Activated CD8-positive, alpha-beta memory T cell treated with anti-CD3 and anti-CD28 coated beads for 36 hours (primary cell): ENCODE measurements around the gene INSIG2. TPM values are rescaled to one million over a fixed set of nuclear protein-coding genes. Genes with fewer than 3 reads are reported as not detected.

ENCODE experiments used
- CTCF ChIA-PET: fragments of 350-600 bp; sonication (Branson Sonifier 250); formaldehyde crosslinking; loops from one replicate; lab custom pipeline; 2021; ENCODE audit warnings: antibody characterized with exemption; lab: Charles Lee
- POLR2A ChIA-PET: fragments of 350-600 bp; sonication (Branson Sonifier 250); formaldehyde crosslinking; loops from one replicate; lab custom pipeline; 2021; ENCODE audit warnings: antibody characterized with exemption; lab: Charles Lee
- total RNA-seq, 2 experiments: library from RNA; stranded (reverse); gene quantifications; one replicate each; pipeline ENCODE4 v1.2.3, GENCODE V29; 2021

Gene INSIG2
- total RNA-seq = 10 to 100 TPM; 30.1 to 30.8 TPM

GRCh38 chr2:118088051-118089024 is at the start of gene INSIG2:
TSS of gene INSIG2 (plus strand) at chr2:118088471. CDS start at chr2:118096557, 8,086 bp downstream.
- POLR2A ChIA-PET = interaction anchor here (0.6 to 2.0 kb wide), 3 partner anchors 42 to 1734 kb away, joined by 3 to 6 read pairs (median 4); partner anchors contain the start of gene CCDC93

GRCh38 chr2:118040891-118041290 is 47.4 kb upstream of the INSIG2 start:
- POLR2A ChIA-PET = no interaction called here

More at GRCh38 chr2:118088051-118089024, at the start of gene INSIG2:
- CTCF ChIA-PET = interaction anchor here (1.3 to 1.9 kb wide), 3 partner anchors 10 to 774 kb away, joined by 3 to 4 read pairs (median 3); no protein-coding TSS in a partner anchor

DNA sequence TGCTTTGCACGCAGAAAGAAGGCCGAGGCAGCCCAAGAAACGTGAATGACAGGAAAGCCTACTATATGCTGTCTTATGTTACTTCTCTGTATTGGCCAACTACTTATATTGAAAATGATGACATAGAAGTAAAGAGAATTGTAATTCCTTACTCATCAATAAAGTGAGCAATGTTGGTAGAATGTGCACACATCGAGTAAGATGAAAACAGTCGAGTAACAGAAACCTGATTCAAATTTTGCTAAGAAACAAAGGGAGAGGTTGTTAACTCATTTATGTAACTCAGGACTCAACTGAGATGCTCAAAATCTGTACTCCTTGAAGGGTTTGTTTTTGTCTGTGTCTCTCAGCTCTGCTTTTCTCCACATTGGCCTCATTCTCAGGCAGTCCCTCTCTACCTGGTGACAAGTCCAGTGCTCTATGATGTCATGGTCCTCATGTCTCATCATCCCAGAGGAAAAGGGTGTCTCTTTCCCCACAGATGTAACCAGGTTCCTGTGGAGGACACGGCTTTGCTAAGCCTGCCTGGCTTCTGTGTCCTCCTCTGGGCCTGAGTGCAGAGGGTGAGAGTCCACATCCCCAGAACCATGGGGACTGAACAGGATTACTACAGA is 44.1 kb upstream of the INSIG2 start:
- CTCF ChIA-PET = no interaction called here
- POLR2A ChIA-PET = no interaction called here

More at GRCh38 chr2:118040891-118041290, 47.4 kb upstream of the INSIG2 start:
- CTCF ChIA-PET = interaction anchor here (1.3 kb wide), 1 partner anchor 8 kb away, joined by 5 read pairs; no protein-coding TSS in a partner anchor

- ChIA-PET CTCF (no interaction called here), POLR2A (no interaction called here)
Observed at GRCh38 chr2:118044854-118045253, 43.4 kb upstream of the INSIG2 start.

GRCh38 chr2:118045286-118045685 is 43.0 kb upstream of the INSIG2 start:
- POLR2A ChIA-PET = no interaction called here

GRCh38 chr2:118046634-118047210 is 41.5 kb upstream of the INSIG2 start:
- ChIA-PET POLR2A (interaction anchor here (0.6 kb wide), 1 partner anchor 41 kb away, joined by 4 read pairs; the partner anchor contains the start of gene INSIG2), CTCF (interaction anchor here (1.2 to 3.4 kb wide), 7 partner anchors 8 to 809 kb away, joined by 3 to 9 read pairs (median 4); partner anchors contain the start of gene INSIG2)

More at GRCh38 chr2:118045286-118045685, 43.0 kb upstream of the INSIG2 start:
- CTCF ChIA-PET = interaction anchor here (3.4 kb wide), 1 partner anchor 13 kb away, joined by 9 read pairs; no protein-coding TSS in a partner anchor

- CTCF ChIA-PET = interaction anchor here (1.2 to 3.4 kb wide), 6 partner anchors 9 to 808 kb away, joined by 3 to 9 read pairs (median 6); partner anchors contain the start of gene INSIG2
Observed at GRCh38 chr2:118047380-118047826, 40.9 kb upstream of the INSIG2 start.

GRCh38 chr2:118048401-118048800 is 39.9 kb upstream of the INSIG2 start:
- CTCF ChIA-PET = interaction anchor here (2.3 to 3.4 kb wide), 3 partner anchors 10 to 807 kb away, joined by 7 to 9 read pairs (median 7); no protein-coding TSS in a partner anchor
- POLR2A ChIA-PET = no interaction called here

More at GRCh38 chr2:118047380-118047826, 40.9 kb upstream of the INSIG2 start:
- POLR2A ChIA-PET = no interaction called here

GRCh38 chr2:118049140-118049815 is 39.0 kb upstream of the INSIG2 start:
- ChIA-PET POLR2A (no interaction called here), CTCF (no interaction called here)

GRCh38 chr2:118049816-118050140 is 38.5 kb upstream of the INSIG2 start:
- CTCF ChIA-PET = no interaction called here

GRCh38 chr2:118050386-118050785 is 37.9 kb upstream of the INSIG2 start:
- CTCF ChIA-PET = no interaction called here
- POLR2A ChIA-PET = no interaction called here

More at GRCh38 chr2:118049816-118050140, 38.5 kb upstream of the INSIG2 start:
- POLR2A ChIA-PET = no interaction called here

GRCh38 chr2:118050974-118051373 is 37.3 kb upstream of the INSIG2 start:
- POLR2A ChIA-PET = no interaction called here
- CTCF ChIA-PET = no interaction called here

DNA sequence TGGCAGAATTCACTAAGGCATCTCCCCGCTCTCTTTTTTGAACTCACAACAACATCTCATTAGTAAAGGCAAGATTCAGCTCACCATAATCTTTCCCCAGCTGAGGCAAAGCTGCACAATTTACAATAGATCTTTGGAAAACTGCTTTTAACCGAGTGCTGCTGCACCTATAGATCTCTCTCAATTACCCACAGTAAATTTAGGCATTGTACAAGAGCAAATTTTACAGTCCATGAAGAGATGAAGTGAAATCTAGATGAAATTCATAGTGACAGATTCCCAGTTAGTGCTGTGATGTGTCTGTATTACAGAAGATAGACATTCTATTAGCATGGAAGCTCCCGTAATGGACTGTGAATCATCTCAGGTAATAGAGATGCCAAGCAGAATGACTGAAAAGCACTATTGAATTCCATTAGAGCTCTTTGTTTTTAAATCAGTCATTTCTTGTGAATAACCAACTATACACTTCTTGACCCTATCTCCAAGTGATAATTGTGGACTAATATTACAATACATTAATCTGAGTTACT is 36.4 kb upstream of the INSIG2 start:
- CTCF ChIA-PET = interaction anchor here (0.9 kb wide), 1 partner anchor 49 kb away, joined by 3 read pairs; no protein-coding TSS in a partner anchor
- POLR2A ChIA-PET = no interaction called here

DNA sequence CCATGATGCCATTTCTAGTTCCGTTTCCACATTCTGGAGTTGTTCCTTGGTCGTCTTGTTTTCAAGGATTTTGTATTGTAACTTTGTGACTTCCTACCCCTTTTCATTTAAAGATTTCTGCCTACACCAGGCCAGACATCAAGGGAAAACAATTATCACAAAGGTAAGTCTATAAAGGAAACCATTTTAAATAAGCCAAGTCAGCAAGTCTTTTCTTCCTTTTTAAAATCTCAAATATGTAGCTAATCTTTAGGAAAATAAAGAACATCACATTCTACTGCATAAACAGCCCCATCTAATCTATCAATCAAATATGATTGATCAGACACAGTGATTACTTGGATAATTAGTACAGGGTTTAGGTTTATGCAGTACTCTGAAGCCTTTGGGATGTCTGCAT is 35.8 kb upstream of the INSIG2 start:
- POLR2A ChIA-PET = no interaction called here
- CTCF ChIA-PET = interaction anchor here (0.9 kb wide), 1 partner anchor 49 kb away, joined by 3 read pairs; no protein-coding TSS in a partner anchor

DNA sequence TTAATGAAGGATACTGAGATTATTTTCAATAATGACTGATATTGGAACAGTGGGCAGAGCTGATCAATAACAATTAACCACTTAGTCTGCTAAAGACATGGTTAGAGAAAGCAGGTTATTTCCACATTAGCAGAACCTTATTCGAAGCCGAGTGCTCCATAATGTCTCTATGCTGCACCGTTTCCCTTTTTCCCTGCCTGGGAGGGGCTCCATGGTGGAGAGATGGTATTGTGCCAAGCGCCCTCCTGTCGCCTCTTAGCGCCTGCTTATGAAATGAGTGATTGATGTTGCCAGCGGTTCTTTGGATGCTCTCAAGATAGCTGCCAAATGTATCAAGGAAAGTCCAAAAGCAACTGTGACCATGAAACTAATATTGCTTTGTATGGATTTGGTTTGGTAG is 34.6 kb upstream of the INSIG2 start:
- POLR2A ChIA-PET = no interaction called here
- CTCF ChIA-PET = no interaction called here

DNA sequence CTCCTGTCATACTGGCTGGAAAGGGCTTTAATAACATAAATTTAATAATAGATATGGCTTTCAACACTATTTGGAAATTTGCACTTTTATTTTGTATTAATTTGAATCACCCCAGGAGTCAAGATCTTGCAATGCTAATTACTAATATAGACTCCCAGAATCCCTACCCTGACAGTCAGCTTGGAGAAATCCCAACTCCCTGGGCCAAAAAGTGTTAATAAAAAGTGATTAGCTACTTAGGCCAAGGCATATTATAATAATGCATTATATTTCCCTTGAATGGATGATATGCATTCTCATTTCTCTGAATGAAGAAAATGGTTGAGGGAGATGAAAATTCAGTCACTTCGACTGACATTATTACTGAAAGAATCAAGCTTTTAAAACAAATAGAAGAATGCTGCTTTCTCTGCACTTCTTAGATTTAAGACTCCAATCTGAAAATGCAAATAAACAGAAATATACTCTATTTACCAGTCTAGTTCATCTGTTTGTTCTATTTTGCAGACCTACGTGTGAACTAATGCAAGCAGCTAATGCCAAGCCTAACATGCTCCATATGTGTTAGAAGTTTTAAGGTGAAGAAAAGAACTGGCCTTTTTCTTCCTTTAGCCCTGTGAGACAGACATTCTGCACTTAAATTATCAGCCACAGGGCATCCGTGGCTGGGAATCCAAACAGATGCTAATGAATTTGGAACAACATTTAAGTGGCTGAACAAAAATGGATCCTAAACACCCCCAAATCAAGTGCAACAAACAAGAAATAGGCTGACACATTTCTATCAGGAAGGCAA is 33.9 kb upstream of the INSIG2 start:
- POLR2A ChIA-PET = no interaction called here
- CTCF ChIA-PET = no interaction called here

DNA sequence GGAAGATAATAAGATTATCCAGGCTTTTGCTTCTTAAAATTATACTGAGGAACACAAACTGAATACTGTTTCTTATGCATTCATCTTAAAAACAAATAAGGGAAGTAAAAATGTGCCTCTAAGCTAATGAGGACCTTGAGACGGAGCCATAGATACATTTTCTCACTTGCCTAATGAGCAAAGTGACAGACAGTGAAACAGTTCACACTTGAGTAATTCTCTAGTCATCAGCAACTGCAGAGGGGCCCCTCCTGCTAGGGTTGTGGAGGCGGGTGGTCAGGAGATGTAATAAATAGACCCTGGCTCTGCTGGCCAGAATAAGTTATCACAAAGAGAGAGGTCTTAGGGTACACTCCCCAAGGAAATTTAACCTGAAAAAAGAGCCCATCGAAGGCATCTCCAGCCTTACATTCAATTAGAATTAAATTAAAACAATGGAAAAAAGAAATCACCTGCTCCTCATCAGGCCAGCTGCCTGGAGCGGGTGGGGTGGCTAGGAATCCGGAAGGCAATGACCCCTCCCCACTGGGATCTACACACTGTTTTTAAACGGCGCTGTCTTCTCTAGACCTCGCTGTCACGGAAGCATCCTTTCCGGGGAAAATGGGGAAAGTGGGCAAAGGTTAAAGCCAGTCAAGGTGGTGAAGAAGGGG is 32.6 kb upstream of the INSIG2 start:
- CTCF ChIA-PET = no interaction called here
- POLR2A ChIA-PET = no interaction called here
